HG03378 (cell line): ENCODE measurements around the gene SELENOP.

Experiments
- ATAC-seq: cut with Tn5 transposase; IDR thresholded peaks from one replicate; pipeline ENCODE4 v1.9.1; 2021; ENCODE audit warnings: mild to moderate bottlenecking, moderate library complexity; ENCODE audit not compliant: unreplicated experiment

SELENOP gene

DNA sequence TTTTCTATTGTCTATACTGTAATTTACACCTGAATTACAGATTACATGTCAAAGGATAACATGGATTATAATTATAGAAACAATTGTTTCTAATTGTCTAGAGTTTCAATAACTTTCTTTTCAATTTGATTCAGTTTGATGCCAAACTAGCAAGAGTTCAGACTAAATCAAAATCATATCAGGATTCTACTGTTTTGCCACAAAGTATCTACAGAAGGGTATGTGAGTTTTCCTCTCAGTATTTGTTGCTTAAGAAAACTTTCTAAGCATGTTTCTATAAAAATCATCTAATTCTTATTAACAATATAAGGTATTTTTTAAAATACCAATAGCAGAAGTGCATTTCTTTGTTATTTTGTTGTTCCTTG is 12.5 kb downstream of the SELENOP start:
- no peak for ATAC-seq

DNA sequence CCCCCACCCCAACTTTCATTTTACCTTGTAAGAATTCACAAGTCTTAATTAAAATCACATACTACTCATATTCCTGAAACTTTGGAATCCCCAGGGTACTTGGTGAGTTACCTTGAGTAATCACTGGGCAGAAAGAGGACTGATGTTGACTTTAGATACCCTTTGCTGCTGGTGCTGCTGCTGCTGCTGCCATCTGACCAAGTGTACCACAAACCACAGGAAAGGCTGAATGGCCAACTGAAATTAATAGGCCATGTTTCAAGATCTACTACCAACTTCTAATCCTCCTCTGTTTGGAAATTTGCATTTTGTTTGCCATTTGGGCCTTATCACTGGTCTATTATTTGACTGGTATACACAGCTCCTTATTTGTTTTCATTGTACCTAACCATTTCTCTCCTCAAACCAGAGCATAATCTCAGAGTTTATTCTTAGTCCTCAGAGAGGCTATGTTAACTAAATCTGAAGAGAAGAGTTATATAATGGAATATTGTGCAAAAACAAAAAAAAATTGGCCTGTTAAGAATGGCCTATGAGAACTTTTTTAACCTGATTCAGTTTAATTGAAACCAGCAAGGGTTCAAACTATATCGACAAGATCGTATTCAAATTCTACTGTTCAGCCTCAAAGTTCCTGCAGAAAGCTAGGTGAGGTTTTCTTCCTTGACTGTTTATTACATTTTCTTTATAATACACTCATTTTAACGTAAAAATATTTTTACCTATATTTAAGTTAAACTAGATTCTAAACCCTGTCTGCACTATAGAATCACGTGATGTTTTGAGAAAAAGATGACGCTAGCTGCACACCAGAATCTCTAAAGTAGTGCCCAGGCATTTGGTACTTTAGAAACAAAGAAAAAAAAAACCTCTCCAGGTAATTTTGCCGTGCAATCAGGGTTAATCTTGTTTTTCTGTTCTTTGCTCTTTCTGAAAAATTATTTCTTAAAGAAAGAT is 13.1 kb downstream of the SELENOP start:
- no peak for ATAC-seq

DNA sequence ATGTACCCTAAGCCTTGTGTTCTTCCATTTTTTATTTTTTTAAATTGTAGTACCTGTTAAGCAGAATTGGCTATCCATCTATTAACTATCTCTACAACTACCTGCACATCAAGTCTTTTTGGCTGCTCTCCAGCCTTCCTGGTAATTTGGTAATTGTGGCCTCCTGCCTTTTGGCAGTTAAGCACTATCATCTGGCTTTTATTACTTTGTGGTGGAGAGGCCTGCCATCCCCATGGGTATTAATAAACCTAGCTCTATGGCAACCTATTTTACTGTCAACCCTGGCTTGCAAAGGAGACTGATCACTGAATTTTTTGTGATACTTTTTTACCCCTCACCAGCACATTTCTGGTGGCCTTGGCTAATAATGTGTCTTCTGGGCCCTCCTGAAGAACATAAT is 20.5 kb downstream of the SELENOP start:
- no peak for ATAC-seq

DNA sequence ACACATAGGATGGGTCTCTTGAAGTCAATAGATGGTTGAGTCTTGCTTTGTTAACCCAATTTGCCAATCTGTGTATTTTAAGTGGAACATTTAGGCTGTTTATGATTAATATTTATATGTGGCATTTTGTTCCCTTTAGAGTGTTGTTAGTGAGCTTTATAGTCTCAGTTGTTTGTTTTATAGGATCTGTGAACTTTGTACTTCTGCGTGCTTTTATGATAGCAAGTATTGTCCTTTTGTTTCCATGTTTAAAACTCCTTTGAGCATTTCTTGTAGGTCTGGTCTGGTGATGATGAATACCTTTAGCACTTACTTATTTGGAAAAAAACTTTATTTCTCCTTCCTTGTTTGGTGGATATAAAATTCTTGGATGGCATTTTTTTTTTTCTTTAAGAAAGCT is 23.8 kb downstream of the SELENOP start:
- ATAC-seq, result no peak

DNA sequence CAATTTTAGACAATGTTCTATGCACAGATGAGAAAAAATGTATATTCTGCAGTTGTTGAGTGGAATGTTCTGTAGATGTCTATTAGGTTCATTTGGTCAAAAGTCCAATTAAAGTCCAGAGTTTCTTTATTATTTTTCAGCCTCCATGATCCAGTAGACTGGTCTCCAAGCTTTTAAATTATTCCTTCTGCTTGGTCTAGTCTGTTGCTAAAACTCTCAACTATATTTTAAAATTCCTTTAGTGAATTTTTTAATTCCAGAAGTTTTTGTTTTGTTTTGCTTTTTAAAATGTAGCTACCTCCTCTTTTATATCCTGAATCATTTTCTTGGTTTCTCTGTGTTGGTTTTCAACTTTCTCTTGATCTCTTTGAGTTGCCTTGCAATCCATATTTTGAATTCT is 24.6 kb downstream of the SELENOP start:
- ATAC-seq, result no peak

DNA sequence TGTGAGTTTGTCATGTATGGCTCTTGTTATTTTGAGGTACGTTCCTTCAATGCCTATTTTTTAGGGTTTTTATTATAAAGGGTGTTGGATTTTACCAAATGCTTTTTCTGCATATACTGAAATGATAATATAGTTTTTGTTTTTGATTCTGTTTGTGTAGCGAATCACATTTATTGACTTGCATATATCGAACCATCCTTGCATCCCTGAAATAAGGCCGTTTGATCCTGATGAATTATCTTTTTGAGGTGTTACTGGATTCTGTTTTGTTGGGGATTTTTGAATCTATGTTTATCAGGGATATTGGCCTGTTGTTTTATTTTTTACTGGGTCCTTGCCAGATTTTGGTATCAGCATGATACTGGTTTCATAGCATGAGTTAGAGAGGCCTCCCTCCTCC is 25.9 kb downstream of the SELENOP start:
- no peak for ATAC-seq

DNA sequence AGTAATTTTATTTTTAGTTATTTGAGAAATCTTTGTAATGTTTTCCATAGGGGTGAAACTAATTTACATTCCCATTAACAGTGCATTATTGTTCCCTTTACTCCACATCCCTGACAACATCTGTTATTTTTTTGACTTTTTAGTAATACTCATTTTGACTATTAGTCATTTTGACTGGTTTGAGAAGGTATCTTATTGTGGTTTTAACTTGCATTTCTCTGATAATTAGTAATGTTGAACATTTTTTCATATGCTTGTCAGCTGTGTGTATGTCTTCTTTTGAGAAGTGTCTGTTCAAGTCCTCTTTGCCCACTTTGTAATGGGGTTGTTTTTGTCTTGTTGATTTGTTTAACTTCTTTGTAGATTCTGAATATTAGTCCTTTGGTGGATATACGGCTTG is 27.6 kb downstream of the SELENOP start:
- no peak for ATAC-seq

DNA sequence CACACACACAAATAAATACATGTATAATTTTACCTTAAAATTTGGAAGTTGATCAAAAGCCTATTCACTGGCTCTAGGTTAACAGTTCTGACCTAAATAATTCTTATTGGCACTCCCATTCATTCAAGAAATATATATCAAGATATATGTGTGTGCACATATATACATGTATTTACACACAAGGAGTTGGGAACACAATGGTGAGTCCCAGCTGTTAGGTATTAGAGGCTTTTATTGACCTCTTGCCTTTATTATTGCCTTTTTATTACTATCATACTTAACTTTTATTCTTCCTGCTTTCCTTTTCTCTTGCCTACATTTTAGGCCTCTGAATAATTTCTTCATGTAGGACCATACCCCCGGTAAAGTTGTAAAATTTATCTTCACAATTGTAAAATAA is 30.1 kb downstream of the SELENOP start:
- no peak for ATAC-seq

DNA sequence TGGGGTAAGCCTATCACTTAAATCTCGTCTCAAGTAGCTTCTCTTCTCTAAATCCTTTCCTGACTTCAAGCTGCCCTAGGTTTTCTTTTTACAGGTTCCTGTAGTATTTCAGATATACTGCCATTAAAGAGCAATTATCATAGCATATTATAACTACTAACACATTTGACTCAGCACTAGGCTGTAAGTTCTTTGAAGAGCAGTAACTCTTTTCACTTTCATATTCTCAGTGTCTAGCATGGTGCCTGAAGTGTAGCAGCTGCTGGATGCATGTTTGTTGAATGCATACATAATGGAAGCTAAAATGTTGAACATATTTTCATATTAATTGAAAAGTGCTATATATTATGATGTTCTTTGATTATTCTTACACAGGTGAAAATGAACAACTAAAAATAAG is 32.6 kb downstream of the SELENOP start:
- no peak for ATAC-seq

DNA sequence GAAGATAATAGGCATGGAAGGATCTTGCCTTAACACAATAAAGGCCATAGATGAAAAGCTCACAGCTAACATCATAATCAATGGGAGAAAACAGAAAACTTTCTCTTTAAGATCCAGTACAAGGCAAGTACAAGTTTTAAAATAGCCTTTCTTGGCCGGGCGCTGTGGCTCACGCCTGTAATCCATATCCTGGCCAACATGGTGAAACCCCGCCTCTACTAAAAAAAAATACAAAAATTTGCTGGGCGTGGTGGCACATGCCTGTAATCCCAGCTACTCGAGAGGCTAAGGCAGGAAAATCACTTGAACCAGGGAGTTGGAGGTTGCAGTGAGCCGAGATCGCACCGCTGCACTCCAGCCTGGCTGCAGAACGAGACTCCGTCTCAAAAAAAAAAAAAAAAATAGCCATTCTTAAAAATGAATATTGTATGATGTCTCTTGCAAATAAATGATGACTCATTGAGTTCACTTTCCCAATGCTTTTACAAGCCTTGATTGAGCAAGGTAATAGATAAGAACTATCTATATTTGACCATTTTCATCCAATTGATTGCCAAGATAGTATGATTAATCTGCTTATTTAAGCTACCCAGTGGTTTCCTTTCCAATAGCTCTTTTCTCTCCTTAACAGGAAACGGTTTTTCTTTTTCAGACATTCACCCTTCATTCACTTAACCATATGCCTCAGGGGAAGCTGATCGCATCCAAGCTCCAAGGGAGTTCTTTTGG is 39.3 kb downstream of the SELENOP start:
- no peak for ATAC-seq

DNA sequence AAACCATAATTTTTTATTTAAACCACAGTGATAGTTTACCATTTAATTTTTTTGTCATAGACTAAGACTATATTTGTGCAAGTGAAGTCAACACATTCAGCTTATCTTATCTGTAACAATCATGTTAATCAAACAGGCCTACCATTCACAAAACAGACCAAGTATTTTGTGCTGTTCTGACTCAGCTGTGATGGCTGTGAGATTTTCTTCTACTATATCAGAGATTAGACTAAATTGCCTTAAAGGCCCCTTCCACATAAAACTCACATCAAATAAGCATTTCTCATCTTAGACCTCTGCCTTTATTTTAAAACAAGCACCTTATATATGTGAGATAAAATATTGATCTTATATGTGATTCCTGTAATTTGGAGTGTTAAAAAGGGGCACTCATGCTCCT is 41.7 kb downstream of the SELENOP start:
- no peak for ATAC-seq

DNA sequence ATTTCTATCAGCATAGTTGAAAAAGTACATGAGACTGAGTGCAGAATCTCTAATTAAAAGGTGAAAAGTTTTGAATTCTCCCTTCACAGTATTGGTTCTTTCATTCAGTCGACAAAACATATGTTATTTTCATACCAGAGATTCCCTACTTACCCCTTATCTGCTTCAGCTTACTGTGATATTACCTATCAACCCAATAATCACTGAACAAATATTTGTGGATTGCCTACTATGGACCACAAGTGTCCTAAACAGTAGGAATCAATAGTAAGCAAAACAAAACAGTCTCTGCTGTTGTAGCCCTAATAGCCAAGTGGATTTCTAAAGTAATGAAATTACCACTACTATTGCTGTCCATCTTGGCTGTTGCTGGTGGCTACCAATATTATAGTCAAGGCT is 43.6 kb downstream of the SELENOP start:
- ATAC-seq, result no peak

DNA sequence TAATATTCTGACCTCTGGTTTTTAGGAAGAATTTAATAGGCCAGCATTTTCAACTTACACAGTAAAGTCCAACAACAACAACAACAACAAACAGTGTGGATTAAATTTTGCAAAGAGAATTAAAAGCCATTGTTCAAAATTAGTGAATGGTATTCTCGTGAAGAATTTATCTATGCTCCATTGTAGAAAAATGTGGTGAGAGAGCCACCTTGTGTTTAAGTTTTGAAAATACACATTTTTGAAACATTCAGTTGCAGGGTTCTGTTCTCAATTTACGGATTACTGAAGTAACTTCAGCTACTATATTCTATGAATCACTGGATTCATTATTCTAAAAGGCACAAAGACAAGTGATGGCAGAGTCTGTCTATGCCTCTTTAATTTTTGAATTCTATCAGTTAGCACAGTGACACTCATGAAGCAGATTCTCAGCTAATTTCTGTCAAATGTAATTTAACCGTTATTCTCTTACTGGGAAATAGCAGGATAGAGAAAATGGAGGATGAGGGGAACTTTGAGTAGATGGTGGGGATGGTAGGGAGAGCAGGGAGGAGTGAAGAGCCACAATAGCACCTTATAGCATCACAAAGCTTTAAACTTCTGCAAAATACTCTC is 44.1 kb downstream of the SELENOP start:
- peak; percentile 66 for ATAC-seq

DNA sequence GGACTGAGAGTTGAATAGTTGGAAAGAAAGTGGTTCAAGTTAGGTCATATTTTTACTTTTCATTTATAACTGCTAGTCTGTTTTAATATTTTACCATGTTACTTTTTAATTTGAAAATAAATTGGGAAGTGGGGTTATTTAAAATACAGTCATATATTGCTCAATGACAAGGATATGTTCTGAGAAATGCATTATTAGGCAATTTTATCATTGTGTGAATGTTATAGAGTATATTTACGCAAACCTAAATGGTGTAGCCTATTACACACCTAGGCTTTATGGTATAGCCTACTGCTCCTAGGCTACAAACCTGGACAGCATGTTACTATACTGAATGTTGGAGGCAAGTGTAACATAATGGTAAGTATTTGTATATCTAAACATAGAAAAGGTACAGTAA is 49.9 kb downstream of the SELENOP start:
- ATAC-seq, result no peak

DNA sequence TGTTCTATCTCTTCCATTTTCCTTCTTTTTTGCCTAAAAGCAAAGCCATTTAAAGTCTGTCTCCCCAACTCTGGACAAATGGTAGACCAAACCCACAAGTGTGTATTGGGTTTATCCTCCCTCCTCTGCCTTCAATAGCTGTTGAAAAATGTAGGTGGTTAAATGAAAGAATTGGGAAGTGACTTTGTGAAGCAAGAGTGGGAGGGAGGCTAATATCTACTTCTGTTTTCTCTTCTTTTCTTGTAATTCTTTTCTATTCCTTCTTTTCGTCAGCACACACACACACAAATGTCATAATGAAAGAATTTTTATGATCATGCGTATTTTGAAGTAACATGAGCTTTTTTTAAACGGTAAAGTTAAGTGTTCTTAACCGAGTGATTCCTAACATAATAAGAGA is 51.3 kb downstream of the SELENOP start:
- ATAC-seq, result no peak

DNA sequence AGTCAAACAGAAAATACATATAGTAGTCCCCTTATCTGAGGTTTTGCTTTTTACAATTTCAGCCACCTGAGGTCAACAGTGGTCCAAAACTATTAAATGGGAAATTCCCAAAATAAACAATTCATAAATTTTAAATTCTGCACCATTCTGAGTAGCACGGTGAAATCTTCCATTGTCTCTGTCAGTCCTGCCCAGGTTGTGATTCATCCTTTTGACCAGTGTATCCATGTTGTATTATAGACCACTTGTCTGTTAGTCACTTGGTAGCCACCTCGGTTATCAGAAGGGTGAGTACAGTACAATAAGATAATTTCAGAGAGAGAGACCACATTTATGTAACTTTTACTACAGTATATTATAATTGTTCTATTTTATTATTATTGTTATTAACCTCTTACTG is 52.2 kb downstream of the SELENOP start:
- ATAC-seq, result no peak

DNA sequence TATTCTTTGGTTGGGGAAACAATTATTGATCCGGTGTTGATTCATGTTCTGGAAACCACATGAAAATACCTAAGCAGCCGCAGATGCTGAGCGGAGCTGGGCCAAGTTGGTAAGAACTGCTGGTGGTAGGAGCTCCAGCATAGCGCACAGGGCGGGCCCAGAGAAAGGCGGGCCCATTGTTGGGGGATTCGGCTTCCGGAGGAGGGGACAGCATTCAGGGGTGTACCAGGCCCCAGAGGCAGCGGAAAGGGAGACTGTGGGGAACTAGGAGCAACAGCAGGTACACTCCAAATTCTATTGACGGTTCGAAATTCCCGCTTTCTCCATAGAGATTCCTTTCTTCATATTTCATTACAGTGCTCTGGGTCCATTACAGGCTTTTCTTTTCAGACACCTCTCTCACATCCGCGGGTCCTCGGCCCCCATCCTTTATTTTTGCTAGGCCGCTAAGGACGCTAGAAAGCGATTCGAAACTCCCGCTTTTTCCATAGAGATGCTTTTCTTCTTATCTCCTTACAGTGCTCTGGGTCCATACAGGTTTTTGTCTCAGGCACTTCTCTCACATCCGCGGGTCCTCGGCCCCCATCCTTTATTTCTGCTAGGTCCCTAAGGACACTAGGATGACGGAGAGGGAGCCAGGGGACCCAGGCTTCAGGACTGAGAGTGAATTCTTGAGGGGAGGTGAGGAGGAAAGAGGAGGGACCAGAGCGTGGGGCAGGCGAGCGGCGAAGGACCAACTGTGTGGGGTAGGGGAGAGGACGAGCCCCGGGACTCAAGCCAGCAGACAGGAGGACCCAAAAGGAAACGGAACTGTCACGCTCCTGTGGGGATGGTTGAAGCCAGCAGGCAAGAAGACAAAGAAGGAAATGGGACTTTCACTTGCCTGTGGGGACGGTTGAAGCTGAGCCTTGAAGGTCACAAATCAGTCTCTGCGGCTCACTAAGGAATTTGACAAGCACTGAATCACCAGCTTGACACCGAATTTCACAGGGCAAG is 54.8 kb downstream of the SELENOP start, which contains the start of gene CCDC152:
TSS of gene CCDC152 (plus strand) at position 213 of the 996 bp plus-strand sequence. CDS start 2,304 bp downstream, outside the sequence.
- peak; percentile 75 for ATAC-seq

DNA sequence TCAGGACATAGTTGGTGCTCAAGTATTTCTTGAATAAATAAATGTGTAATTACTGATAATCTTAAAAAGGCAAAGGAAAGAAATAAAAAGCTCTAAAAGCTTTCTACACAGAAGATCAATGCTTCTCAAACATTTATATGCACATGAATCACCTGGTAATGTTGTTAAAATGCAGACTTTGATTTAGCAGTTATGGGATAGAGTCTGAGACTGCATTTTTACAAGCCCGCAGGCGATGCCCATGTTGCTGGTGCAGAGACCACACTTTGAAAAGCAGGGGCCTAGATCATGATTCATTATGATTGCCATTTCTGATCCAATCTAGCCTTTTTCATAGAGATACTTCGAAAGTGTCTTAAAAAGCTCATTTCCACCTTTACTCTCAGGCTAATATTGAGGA is 58.6 kb downstream of the SELENOP start:
- ATAC-seq, result no peak

DNA sequence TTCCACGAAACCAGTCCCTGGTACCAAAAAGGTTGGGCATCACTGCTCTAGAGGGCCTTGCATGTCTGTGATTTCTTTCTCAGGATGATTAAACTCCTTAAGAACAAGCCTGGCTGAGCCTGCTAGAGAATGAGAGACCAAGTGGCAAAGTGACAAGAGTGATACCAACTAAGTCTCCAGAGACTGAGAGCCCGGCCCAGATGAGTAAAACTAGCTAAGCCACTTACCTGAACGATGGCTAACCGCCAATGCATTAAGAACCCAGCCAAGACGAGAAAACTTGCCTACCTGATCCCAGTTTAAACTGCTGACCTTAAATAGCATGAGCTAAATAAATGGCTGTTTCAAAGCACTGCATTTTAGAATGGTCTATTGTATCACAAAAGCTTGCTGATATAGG is 60.6 kb downstream of the SELENOP start:
- ATAC-seq, result no peak

DNA sequence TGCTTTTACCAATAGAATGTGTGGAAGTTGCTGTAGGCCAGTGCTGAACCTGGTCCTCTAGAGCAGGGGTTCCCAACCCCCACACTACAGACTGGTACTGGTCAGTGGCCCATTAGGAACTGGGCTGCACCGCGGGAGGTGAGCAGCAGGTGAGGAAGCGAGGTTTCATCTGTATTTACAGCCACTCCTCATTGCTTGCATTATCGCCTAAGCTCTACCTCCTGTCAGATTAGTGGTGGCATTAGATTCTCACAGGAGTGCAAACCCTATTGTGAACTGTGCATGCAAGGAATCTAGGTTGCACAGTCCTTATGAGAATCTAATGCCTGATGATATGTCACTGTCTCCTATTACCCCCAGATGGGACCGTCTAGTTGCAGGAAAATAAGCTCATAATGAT is 61.2 kb downstream of the SELENOP start:
- no peak for ATAC-seq
